GM19468 (cell line): ENCODE data around the gene GPER1.
"Not testable (repeated sequence)": the region's sequence is repeated elsewhere in the genome, so short reads cannot be mapped to it uniquely, and the experiment has no call there.

Experiments
- ATAC-seq: cut with Tn5 transposase; IDR thresholded peaks from one replicate; pipeline ENCODE4 v1.9.1; 2021; ENCODE audit warnings: mild to moderate bottlenecking, moderate library complexity, moderate number of reproducible peaks; ENCODE audit not compliant: unreplicated experiment; ENCODE audit errors: extremely low read depth

Gene GPER1

DNA sequence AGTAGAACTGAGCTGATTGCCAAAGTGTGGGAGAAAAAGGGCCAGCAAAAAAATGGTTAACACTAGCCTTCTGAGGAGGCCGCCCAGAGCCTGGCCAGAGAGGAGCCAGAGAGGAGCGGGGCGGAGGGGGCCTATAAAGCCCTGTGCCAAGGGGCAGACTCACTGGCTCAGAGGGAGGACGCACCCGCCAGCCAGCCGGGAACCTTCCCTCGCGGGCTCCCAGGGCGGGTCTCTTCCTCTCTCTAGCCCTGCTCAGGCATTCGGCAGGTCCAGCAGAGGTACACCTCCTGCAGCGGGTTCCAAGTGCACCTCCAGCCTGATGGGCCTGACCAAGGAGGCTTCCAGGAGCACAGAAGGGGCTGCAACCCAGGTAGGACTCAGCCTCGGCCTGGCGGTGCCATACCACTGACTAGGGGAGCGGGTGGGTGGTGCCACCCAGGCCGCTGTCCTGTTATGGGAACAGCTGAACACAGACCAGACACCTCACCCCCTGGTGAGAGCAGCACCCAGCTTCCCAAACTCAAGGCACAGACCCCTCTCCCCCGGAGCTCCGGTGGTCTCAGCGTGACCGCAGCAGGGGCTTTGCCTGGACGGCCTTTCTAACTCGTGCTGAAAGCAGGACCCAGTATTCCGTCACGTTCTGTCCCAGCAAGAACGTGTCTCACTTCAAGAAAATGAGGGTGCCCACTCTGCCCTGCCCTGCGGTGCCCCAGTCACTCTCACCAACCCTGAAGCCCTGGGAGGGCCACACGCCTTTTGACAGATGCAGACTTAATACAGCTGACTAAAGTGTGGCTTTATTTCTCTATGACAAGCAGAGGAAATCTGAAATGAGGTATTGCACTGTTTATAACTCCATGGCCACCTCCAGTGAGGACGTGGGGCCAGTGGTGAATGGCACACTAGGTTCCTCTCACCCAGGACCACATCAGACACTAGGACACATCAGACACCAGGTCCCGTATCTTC is at the start of gene GPER1:
TSS of gene GPER1 (plus strand) at position 162 of the 969 bp plus-strand sequence. CDS start 3,616 bp downstream, outside the sequence.
- ATAC-seq = no peak

DNA sequence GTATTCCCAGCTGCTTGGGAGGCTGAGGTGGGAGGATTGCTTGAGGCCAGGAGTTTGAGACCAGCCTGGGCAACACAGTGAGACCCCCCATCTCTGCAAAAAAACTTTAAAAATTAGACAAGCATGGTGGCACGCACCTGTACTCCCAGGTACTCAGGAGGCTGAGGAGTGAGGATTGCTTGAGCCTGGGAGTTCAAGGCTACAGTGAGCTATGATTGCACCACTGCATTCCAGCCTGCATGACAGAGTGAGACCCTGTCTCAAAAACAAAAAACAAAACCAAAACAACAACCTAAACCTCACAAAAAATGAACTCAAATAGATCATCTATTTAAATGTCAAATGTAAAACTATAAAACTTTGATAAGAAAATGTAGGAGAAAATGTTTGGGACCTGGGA is 47.7 kb upstream of the GPER1 start:
- not testable (repeated sequence) for ATAC-seq

DNA sequence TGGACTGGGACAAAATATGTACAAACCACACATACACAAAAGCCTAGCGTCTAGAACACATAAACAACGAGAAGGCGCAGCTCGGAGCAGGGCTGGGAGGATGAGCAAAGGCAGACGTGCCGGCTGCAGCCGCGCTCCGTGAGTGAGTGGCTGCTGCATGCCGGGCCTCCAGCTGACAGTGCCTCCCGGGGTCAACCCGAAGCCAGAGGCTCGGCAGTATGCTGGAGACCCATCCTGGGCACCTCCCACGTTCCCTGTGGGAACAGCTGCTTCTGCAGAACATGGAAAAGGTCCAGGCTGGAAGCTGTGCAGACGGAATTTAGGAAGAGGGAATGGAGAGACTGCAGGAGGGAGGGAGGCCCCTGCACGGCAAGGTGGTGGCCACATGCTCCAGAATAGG is 47.1 kb upstream of the GPER1 start:
- ATAC-seq = no peak

DNA sequence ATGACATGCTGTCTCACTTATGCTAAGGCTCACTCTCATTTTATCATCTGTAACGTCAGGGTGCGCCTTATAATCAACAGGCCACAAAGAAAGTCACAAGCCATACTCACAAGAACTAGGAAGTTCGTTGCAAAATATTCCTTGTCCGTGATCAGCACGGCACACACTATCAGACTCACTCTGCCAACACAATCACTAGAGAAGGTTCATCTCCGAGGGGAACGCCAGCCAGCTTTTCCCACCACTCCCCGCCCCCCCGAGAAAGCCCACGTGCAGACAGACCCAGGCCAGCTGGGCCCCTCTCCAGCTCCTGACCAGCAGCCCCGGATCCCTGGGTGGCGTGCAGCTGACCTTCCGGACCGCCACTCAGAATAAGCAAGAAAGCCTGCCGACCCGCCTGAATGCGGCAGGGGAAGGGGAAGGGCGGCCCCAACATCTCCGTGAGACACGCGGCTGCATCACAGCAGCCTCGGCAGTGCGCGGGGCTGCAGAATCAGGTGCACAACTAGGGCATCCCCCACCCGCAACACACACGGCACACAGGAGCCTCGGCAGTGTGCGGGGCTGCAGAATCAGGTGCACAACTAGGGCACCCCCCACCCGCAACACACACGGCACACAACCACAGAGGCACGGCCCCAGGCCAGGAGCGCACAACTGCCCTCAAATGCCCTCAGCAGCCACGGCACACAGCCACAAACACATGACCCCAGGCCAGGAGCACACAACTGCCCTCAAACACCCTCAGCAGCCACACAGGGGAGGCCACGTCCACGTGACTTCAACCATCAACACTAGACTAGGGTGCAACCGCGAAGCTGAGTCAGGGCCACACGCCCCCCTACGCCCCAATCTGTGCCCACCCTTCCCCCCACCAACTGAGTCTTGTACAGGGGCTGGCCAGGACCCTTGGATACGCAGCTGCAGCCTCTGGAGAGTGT is 46.1 kb upstream of the GPER1 start:
- ATAC-seq = no peak

DNA sequence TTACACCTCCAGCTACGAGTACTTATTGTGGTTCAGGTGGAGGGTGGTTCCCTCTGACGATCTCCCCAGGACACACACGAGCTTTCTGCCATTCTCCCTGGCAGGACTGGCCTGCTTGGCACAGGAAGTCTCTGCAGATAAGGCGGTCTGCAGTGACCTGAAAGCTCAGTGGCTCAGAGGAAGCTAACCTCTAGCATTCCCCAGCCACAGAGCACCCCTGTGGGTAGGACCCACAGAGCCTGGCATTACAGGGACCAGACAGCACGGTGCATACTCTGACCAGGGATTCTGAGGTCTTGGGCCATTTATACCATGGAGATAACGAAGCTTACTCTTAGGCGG is 45.5 kb upstream of the GPER1 start:
- ATAC-seq = no peak

DNA sequence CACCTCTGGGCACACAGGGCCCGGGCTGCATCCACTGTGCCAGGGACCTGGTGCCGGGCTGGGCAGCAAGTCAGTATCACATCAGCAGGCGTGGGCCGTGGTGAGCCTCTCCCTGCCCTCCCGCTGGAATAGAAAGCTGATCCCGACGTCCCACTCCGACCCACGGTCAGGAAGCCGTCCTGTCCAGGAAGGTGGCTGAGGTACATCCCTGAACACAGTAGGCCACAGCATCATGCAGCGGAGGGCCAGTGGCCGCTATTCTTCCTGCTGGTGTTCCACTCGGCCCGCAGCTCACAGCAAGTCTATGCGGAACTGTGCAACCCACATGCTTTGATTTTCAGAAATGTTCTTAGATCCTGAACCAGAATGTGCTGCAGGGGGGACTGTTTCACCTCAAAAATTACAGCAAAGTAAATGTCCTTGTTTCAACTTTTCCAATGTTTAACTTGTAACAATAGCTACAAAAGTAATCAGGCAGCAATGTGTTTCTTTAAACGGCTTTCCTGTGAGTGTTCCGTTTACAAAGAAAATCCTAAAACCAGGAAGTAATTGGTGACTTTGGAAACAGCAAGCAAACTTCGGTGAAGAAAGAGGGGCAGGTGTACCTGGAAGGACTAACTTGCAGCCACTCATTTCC is 44.2 kb upstream of the GPER1 start:
- ATAC-seq = no peak

DNA sequence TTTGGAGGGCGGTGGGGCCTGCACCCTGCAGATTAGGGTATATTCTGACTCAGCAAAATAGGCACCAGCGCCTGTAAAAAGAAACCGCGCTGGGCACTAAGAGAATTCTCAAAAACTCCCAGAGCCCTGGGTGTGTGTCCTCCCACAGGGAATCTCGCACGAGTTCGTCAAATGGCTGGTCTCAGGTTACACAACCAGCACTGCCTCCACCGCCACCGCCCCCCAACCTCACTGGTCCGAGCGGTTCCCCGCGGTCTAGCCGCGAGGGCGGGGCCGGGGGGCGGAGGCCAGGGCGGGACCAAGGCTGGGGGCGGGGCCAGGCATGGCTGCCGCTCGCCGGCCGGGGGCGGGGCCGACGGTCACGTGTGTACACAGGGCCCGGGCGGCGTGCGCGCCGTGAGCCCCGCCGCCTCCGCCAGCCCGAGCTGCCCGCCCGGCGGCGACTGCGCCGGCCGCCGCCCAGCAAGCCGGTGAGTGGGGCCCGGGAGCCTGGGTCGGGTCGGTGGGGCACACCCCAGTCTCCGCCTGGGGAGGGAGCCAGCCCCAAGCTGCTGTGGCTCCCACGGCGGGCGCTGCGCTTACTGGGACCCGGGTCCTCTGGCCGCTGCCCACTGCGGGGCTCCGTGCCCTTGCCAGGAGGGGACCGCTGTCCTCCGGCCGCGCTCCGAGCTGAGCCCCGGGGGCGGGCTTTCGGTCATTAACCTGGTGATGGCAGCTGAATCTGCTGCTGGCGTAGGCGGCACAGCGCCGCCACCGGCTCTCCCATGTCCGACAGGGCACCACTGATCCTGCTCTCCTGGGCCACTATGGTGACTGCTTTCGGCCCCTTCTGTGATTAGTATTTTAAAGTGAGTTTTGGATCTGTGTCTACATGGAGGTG is 43.5 kb upstream of the GPER1 start, which contains the start of gene GPR146:
TSS of gene GPR146 (plus strand) at position 358 of the 880 bp plus-strand sequence. CDS start 12,970 bp downstream, outside the sequence.
- peak; percentile 64 for ATAC-seq

DNA sequence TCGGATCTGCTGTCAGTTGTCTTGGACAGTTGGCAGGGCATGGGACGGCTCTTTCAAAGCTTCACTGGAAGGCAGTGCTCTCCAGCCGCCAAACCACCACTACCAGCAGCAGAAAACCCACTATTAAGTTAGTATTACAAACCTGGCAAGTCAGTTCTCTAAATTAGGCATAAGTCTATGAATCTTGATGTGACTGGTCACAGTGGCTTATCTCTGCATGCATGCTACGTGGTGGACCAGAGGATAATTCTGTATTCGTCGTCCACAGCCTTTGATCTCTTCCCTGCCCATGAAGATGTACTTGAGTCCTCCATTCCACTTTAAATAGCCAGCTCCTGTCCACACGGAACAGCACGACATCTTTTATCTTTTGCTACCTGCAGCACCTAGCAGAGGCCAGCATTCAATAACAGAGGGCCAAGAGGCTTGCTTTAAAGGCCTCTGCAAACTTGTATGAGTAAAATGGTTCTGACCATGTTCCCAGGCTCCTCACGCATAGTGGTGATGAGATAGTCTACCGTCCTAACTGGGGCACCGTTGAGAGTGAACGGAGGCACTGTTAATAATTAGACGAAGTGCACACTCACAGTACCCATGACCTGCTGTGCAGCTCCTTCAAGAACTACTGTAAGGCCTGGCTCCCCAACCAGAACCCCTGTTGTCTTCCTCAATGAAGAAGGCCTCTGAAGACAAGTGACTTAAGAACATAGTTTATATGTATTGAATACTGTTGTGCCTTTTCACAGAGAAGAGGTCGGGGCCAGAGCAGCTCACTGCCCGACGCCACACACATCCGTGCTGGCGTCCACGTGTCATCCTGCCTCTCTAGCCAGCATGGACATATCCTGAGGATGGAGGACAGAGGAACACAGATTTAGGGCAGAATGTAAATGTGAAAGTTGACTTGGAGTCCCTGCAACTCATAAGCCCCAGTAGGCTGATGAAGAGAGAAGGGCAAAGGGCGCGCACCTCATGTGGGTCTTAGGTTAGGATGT is 42.5 kb upstream of the GPER1 start:
- no peak for ATAC-seq

DNA sequence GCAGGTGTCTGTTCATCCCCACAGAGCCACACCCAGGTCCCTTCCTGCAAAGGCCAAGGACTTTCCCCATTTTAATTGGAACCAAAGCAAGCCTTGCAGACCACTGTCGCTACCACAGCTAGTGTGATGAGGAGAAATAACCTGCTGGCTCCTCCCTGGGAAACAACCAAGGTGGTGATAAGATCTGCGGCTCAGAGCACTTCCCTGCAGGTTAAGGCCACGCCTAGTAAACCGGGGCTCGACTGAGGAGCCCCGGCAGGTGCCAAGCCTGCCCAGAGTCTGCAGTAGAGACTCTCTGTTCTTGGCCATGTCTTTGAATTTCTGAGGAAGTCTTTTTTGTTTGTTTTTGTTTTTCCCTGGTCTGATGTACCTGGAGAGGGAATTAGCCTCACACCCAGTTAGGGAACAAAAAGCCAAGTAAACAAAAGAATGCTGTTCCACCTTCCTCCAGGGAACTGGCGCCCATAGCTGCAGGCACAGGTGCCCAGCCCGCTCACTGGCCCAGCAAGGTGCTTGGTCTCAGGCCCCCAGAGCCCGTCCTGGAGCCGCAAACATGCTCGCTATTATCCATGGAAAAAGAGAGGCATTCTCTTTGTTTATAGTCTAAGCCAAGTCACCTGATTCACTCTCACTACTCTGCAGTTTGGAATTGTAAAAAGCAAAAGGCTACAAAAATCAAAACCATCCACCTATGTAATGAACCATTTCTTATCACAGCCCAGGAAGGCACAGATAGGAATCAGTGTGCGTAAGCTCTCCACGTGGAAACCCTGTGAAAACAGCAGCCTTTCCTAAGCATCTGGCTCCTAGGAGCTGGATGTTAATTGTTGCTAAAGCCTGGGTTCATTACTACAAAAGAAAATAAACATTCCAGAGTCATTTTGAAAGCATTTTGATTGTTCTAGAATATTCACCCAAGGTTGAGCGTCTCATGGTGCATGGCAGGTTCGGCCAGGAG is 40.9 kb upstream of the GPER1 start:
- ATAC-seq = no peak

DNA sequence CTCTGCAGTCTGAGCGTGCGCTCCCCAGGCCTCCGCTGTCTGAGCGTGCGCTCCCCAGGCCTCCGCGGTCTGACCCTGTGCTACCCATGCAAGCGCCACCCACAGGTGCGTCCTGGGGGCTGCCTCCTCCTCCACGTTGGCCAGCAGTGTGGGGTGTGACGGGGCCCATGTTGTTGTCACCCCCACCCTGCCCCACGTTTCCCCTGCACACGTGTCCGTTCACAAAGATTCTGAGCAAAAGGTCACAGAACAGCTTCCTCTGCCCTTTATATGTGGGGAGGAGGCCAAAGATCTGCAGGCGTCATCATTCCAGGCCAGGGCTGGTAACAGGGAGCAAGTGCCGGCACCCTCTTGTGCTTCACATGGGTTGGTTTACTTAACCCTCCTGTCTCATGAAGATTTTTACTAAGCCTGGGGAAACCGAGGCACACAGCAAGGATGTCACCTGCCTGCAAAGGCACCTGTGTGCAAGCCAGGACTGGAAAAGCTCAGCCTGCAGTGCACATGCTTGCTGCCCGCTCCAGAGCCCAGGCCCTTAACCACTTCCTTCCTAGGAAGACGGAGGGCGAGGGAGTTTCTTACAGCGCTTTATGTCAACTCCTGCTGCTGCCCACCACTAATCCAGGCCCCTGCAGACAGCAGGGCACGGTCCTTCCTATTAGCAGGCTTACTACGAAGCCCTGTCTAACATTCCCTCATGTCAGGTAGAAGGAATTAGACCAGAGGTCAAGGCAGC is 38.7 kb upstream of the GPER1 start:
- no peak for ATAC-seq

DNA sequence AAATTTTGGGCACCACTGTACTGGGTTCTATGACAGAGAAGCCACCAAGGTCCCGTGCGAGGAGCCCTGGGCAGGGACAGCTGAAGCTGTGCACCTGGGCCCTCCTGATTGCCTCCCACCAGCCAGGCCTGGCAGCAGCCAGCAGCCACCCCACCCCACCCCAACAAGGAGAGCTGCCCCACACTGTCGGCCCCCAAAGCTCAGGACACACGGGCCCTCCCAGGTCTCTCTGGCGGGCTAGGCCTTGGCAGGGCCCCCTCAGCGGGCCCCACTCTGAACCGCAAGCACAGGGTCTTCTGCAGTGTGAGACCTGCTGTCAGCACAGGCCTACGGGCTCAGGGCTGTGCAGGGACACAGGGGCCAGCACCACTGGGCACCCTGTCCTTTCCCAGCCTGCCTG is 38.1 kb upstream of the GPER1 start:
- no peak for ATAC-seq

DNA sequence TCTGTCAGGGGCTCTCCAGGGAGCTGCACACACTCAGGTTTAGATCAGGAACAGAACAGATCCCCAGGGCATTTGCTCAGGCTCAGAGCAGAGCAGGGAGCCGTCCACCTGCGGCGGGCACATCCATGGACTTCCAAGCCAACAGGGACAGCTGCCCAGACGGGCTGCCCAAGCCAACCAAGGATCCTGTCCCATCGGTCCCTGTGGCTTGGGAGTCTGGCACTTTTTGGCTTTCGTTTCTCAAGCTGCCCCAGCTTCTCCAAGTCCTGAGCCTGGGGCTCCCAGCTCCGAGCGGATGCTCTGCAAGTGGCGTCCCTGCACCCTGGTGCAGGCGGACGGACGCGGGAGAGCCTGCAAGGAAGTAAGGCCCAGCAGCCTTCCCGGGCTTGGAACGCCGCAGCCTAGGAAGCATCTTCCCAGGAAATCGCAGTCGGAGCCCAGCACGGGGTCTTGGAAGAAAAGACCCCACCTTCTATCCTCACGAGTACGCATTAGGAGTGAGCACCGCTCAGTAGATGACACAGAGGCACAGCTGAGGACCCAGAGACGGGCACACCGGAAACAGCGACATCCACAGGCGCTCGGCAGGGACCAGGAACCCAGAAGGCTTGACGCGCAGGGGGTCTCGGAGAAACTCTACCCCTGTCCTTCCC is 37.5 kb upstream of the GPER1 start:
- no peak for ATAC-seq

DNA sequence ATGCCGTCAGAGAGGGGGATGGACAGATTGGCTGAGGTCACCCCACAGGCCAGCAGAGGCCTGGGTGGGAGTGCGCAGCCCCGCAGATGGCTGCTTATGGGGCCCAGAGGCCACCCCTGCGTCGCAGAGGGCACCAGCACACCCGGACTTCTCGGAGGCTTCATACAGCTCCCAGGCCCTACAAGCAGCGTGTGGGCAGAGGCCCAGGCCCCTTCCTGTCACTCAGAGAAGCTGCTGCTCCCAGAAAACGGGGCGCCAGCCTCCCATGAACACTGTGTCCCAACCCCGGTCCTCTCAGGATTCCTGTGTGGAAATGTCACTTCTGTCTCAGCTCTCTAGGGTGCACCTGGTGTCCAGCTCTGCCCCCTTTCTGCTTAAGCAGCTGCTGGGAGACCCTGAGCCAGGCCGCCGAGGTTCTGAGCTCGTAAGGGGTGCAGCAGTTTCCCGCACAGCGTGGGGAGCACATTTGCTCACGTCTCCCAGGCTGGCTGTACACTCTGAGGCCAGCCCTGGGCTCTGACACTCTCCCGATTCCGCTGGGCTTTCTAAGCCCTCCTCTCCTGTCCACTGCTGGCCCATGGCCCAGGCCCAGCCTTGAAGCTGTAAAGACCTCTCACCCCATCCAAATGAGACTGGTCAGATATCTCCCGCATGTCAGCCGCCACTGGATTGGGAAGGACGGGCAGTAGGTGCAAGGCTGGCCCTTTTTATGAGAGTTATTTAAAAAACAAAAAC is 36.8 kb upstream of the GPER1 start:
- no peak for ATAC-seq

DNA sequence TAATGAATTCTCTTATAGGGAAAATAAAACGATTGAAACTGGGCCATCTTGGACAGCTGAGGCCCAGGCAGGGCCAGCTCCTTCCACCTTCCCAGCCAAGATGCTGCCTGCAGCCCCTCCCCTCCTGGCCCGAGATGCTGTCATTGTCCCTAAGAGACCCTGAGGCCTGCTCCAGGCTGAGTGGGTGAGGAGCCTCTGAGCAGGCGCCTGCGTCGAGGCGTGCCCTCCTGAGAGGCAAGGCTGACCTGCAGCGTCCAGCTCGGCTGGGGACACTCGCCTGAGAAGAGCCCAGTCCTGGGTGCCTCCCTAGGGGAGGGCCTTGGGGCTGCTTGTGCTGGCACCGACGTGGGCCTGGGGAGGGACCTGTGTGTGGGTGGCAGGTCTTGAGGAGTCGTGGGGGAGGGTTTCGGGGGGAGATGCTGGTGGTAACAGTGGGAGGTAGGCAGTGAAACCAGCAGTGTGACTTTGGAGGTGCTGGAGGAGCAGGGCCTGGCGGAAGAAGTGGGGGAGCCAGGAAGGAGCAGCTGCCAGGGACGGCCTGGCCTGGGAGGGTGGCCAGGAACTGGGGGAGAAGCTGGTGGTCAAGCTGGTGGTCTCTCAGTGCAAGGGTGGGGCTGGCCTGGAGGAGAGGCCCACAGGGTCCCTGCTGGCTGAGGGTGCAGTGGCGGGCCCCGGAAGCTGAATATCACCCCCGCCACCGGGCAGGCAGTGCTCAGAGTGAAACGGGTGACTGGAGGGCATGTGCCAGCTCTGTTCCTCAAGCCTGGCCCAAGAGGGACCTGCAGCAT is 35.7 kb upstream of the GPER1 start:
- ATAC-seq = no peak

DNA sequence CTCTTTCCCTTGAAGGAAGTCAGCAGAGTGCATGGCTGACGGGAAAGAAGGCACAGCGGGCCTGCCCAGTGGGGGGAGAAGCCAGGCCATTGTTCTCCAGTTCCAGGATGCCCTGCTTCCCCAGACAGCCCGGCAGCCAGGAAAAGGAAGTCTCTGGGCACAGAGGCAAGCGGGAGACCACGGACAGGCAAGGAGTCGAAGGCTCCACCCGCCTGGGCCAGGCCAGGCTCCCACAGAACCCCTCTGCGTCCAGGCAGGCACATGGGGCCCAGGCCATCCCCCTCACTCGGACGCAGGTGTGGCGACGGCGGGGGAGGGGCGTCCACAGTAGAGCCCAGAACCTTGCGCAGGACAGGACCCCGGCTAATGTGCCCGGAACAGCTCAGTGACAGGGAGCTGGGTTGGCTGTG is 34.9 kb upstream of the GPER1 start:
- no peak for ATAC-seq
